ENCODE measurements around the gene SEC11A. TPM values are rescaled to one million over a fixed set of nuclear protein-coding genes. Genes with fewer than 3 reads are reported as not detected.
A peak's percentile ranks its signal among the peaks of the same experiment; 100 is the strongest.

SEC11A gene
- total and polyA plus RNA-seq, 4 donors, result 108 to 185 (median 130) TPM

- Histone ChIP-seq H3K9me3 (ENCODE audit: control insufficient read depth, insufficient read depth, low read length) (no peaks in the 10 kb centered on the region), H3K36me3 (ENCODE audit: control insufficient read depth, insufficient read depth, low read length) (no peaks in the 10 kb centered on the region), H3K27me3 (ENCODE audit: control insufficient read depth, insufficient read depth, low read length) (no peaks in the 10 kb centered on the region), H3K4me1 (ENCODE audit: control insufficient read depth, insufficient read depth, low read length) (no peaks in the 10 kb centered on the region), H3K4me3 (ENCODE audit: low read depth, low read length) (no peak overlapping the region), H3K27ac (ENCODE audit: low read depth, low read length) (peak overlapping the region; percentile 33)
- no peak for DNase-seq (ENCODE audit: low read depth in 4 of 6, low spot score in 6 of 6)
- no CpG with 5 or more reads among the region's 1 CpG for WGBS (ENCODE audit: insufficient coverage)
Observed at GRCh38 chr15:84725001-84725491, 9.1 kb upstream of the SEC11A start.

DNA sequence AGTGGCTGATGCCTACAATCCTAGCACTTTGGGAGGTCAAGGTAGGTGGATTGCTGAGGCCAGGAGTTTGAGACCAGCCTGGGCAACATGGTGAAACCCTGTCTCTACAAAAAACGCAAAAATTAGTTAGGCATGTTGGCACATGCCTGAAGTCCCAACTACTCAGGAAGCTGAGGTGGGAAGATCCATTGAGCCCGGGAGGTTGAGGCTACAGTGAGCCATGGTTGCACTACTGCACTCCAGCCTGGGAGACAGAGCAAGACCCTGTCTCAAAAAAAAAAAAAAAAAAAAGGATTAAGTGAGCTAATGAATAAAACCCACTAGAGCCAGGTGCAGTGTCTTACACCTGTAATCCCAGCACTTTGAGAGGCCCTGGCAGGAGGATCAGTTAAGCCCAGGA is 6.7 kb upstream of the SEC11A start:
- no peak for DNase-seq (ENCODE audit: low read depth in 4 of 6, low spot score in 6 of 6)
- 45% methylated on average over 1 of the region's 2 CpGs for WGBS (ENCODE audit: insufficient coverage)
- Histone ChIP-seq H3K27ac (ENCODE audit: low read depth, low read length) (no peak overlapping the region), H3K4me1 (ENCODE audit: control insufficient read depth, insufficient read depth, low read length) (no peaks in the 10 kb centered on the region), H3K4me3 (ENCODE audit: low read depth, low read length) (no peak overlapping the region), H3K9me3 (ENCODE audit: control insufficient read depth, insufficient read depth, low read length) (no peaks in the 10 kb centered on the region), H3K27me3 (ENCODE audit: control insufficient read depth, insufficient read depth, low read length) (no peaks in the 10 kb centered on the region), H3K36me3 (ENCODE audit: control insufficient read depth, insufficient read depth, low read length) (no peaks in the 10 kb centered on the region)

DNA sequence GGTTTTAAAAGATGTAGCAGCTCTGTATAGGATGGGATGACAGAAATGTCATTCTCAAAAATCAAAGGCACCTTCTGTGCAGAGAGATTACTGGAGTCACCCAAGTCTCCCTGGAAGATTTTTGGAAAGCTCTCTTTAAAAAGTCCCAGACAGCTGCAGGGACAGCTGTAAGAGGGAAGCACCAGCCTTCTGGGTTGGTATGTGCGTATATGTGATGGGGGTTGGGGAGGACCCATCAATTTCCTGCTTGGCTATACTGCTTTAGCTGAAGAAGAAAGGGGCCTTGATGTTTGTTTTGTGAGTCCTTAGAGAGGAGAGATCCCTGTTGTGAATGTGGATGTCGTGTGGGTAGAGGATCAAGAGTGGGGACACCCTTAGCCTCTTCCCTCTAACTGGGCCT is 5.4 kb upstream of the SEC11A start:
- DNase-seq (ENCODE audit: low read depth in 4 of 6, low spot score in 6 of 6), result no peak
- WGBS (ENCODE audit: insufficient coverage), result 92% methylated on average over 1 of the region's 2 CpGs

GRCh38 chr15:84715441-84716035 is 401 bp downstream of the SEC11A start:
- WGBS (ENCODE audit: insufficient coverage), result 0% methylated on average over 34 of the region's 36 CpGs
- peaks cover 13% of the 10 kb centered on the region for H3K4me1 ChIP-seq (ENCODE audit: control insufficient read depth, insufficient read depth, low read length)
- no peaks in the 10 kb centered on the region for H3K9me3 ChIP-seq (ENCODE audit: control insufficient read depth, insufficient read depth, low read length)
- peaks cover 7% of the 10 kb centered on the region for H3K36me3 ChIP-seq (ENCODE audit: control insufficient read depth, insufficient read depth, low read length)
- DNase-seq (ENCODE audit: low read depth in 4 of 6, low spot score in 6 of 6), result peak in 4 of 6 donors; percentile 8 to 44 (median 20)
- no peaks in the 10 kb centered on the region for H3K27me3 ChIP-seq (ENCODE audit: control insufficient read depth, insufficient read depth, low read length)
- H3K4me3 ChIP-seq (ENCODE audit: low read depth, low read length), result peak overlapping the region; percentile 98
- peak overlapping the region; percentile 98 for H3K27ac ChIP-seq (ENCODE audit: low read depth, low read length)

More for the DNA sequence above, 5.4 kb upstream of the SEC11A start:
- Histone ChIP-seq H3K4me1 (ENCODE audit: control insufficient read depth, insufficient read depth, low read length) (peaks cover 5% of the 10 kb centered on the region), H3K4me3 (ENCODE audit: low read depth, low read length) (no peak overlapping the region), H3K27ac (ENCODE audit: low read depth, low read length) (no peak overlapping the region), H3K9me3 (ENCODE audit: control insufficient read depth, insufficient read depth, low read length) (no peaks in the 10 kb centered on the region), H3K27me3 (ENCODE audit: control insufficient read depth, insufficient read depth, low read length) (no peaks in the 10 kb centered on the region), H3K36me3 (ENCODE audit: control insufficient read depth, insufficient read depth, low read length) (no peaks in the 10 kb centered on the region)

DNA sequence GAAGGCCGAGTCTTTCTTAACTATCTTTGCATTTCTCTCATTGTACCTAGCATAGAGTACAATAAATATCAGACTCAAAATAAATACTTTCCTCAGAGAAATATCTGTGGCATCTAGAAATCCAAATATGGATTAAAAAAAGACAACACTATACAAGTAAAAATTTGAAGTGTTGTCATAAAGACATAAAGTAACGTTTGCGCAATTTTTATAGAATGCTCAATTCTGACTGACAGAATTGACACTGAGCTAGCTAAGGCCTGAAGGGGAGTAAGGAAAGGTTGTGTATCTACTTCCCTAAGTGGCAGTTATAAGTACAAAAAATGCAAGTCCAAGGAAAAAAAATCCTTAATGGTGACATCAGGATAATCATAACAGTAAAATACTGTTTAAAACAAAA is 1.1 kb downstream of the SEC11A start:
- no peaks in the 10 kb centered on the region for H3K27me3 ChIP-seq (ENCODE audit: control insufficient read depth, insufficient read depth, low read length)
- H3K9me3 ChIP-seq (ENCODE audit: control insufficient read depth, insufficient read depth, low read length), result no peaks in the 10 kb centered on the region
- peaks cover 13% of the 10 kb centered on the region for H3K4me1 ChIP-seq (ENCODE audit: control insufficient read depth, insufficient read depth, low read length)
- no peak for DNase-seq (ENCODE audit: low read depth in 4 of 6, low spot score in 6 of 6)
- peak overlapping the region; percentile 98 for H3K4me3 ChIP-seq (ENCODE audit: low read depth, low read length)
- peaks cover 10% of the 10 kb centered on the region for H3K36me3 ChIP-seq (ENCODE audit: control insufficient read depth, insufficient read depth, low read length)
- WGBS (ENCODE audit: insufficient coverage), result no CpG with 5 or more reads among the region's 3 CpGs
- H3K27ac ChIP-seq (ENCODE audit: low read depth, low read length), result no peak overlapping the region

DNA sequence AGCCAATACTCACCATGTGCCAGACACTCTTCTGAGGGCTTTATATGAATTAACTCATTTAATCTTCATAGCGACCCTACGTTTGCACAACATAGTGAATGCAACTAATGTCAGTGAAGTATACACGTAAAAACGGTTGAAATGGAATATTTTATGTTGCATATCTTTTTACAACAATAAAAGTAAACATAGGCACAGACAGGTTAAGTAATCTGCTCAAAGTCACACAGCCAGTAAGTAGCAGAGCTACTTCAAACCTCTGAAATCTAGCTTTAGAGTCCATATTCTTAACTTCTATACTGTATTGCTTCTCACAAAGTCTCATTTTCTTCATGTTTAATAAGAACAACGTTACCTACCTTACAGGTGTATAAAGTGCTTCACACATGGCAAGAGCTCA is 1.6 kb downstream of the SEC11A start:
- H3K4me1 ChIP-seq (ENCODE audit: control insufficient read depth, insufficient read depth, low read length), result peaks cover 13% of the 10 kb centered on the region
- no CpG with 5 or more reads among the region's 5 CpGs for WGBS (ENCODE audit: insufficient coverage)

GRCh38 chr15:84703808-84704207 is 12.1 kb downstream of the SEC11A start:
- H3K27ac ChIP-seq (ENCODE audit: low read depth, low read length), result no peak overlapping the region
- H3K36me3 ChIP-seq (ENCODE audit: control insufficient read depth, insufficient read depth, low read length), result no peaks in the 10 kb centered on the region
- no peaks in the 10 kb centered on the region for H3K27me3 ChIP-seq (ENCODE audit: control insufficient read depth, insufficient read depth, low read length)
- DNase-seq (ENCODE audit: low read depth in 4 of 6, low spot score in 6 of 6), result no peak
- H3K4me1 ChIP-seq (ENCODE audit: control insufficient read depth, insufficient read depth, low read length), result no peaks in the 10 kb centered on the region
- H3K9me3 ChIP-seq (ENCODE audit: control insufficient read depth, insufficient read depth, low read length), result no peaks in the 10 kb centered on the region
- 100% methylated on average over 3 of the region's 5 CpGs for WGBS (ENCODE audit: insufficient coverage)
- H3K4me3 ChIP-seq (ENCODE audit: low read depth, low read length), result no peak overlapping the region

More for the DNA sequence above, 1.6 kb downstream of the SEC11A start:
- Histone ChIP-seq H3K4me3 (ENCODE audit: low read depth, low read length) (peak overlapping the region; percentile 98), H3K27me3 (ENCODE audit: control insufficient read depth, insufficient read depth, low read length) (no peaks in the 10 kb centered on the region), H3K36me3 (ENCODE audit: control insufficient read depth, insufficient read depth, low read length) (peaks cover 12% of the 10 kb centered on the region), H3K27ac (ENCODE audit: low read depth, low read length) (no peak overlapping the region), H3K9me3 (ENCODE audit: control insufficient read depth, insufficient read depth, low read length) (no peaks in the 10 kb centered on the region)
- DNase-seq (ENCODE audit: low read depth in 4 of 6, low spot score in 6 of 6), result no peak

- no peaks in the 10 kb centered on the region for H3K9me3 ChIP-seq (ENCODE audit: control insufficient read depth, insufficient read depth, low read length)
- WGBS (ENCODE audit: insufficient coverage), result 78% methylated on average over 2 of the region's 4 CpGs
- DNase-seq (ENCODE audit: low read depth in 4 of 6, low spot score in 6 of 6), result peak in 2 of 6 donors; percentile 3 to 25
- no peak overlapping the region for H3K4me3 ChIP-seq (ENCODE audit: low read depth, low read length)
- H3K4me1 ChIP-seq (ENCODE audit: control insufficient read depth, insufficient read depth, low read length), result no peaks in the 10 kb centered on the region
- no peaks in the 10 kb centered on the region for H3K27me3 ChIP-seq (ENCODE audit: control insufficient read depth, insufficient read depth, low read length)
- no peak overlapping the region for H3K27ac ChIP-seq (ENCODE audit: low read depth, low read length)
- no peaks in the 10 kb centered on the region for H3K36me3 ChIP-seq (ENCODE audit: control insufficient read depth, insufficient read depth, low read length)
Observed at GRCh38 chr15:84702961-84703482, 12.9 kb downstream of the SEC11A start.

DNA sequence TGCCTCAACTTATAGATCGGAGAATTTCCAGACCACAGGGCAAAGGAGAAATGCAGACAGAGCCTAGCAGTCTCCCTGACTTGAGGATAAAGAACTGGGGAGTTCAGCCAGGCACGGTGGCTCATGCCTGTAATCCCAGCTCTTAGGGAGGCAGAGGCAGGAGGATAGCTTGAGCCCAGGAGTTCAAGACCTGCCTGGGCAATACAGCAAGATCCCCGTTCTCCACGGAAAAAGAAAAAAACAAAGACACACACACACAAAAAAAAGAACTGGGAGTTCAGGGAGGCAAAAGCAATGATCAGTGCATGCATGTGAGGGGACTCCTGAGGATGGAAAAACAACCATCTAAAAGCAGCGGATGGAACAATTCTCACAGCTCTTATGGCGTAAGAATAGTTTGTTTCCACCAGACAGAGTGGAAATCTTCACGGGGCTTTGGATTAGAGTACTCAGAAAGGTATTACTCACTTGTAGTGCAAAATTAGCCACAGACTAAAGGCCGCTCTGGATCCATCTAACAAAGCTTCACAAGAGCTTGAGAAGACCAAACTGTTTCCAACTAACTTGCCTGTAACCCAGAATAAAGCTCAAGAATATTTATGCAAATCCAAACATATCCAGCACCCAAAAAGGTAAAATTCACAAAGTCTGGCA is 16.3 kb downstream of the SEC11A start:
- no peaks in the 10 kb centered on the region for H3K4me1 ChIP-seq (ENCODE audit: control insufficient read depth, insufficient read depth, low read length)
- DNase-seq (ENCODE audit: low read depth in 4 of 6, low spot score in 6 of 6), result no peak
- H3K27ac ChIP-seq (ENCODE audit: low read depth, low read length), result no peak overlapping the region
- no peaks in the 10 kb centered on the region for H3K27me3 ChIP-seq (ENCODE audit: control insufficient read depth, insufficient read depth, low read length)
- H3K4me3 ChIP-seq (ENCODE audit: low read depth, low read length), result no peak overlapping the region
- no peaks in the 10 kb centered on the region for H3K9me3 ChIP-seq (ENCODE audit: control insufficient read depth, insufficient read depth, low read length)
- H3K36me3 ChIP-seq (ENCODE audit: control insufficient read depth, insufficient read depth, low read length), result no peaks in the 10 kb centered on the region
- 100% methylated on average over 3 of the region's 8 CpGs for WGBS (ENCODE audit: insufficient coverage)
